Esophagus squamous epithelium (tissue), 5 donors: ENCODE results near the gene CRADD. TPM values are rescaled to one million over a fixed set of nuclear protein-coding genes. Genes with fewer than 3 reads are reported as not detected.

Source experiments
- DNase-seq: peaks from one replicate; lab custom pipeline; 2025; lab: John Stamatoyannopoulos, UW
- H3K27ac ChIP-seq, 4 donors: fragments of 200-600 bp; sonication (generic); one replicate each; pipeline ENCODE4 v1.5.1; 2016 to 2019; ENCODE audit warnings: mild to moderate bottlenecking in 1 of 4
- H3K27me3 ChIP-seq, 4 donors: fragments of 200-600 bp; sonication (generic); 1 replicate in 3 of 4; 2 replicates in 1 of 4; pipeline versions ENCODE4 v1.5.1 to v1.6.0; 2017 to 2021; ENCODE audit warnings: antibody characterized with exemption in 1 of 4
- H3K36me3 ChIP-seq, 3 donors: fragments of 200-600 bp; sonication (generic); one replicate each; pipeline ENCODE4 v1.5.1; 2016 to 2019
- H3K4me1 ChIP-seq, 3 donors: fragments of 200-600 bp; sonication (generic); one replicate each; pipeline ENCODE4 v1.5.1; 2017 to 2019
- H3K4me3 ChIP-seq, 4 donors: fragments of 200-600 bp; sonication (generic); 1 replicate in 3 of 4; 2 replicates in 1 of 4; pipeline ENCODE4 v1.5.1; 2016 to 2019; ENCODE audit warnings: mild to moderate bottlenecking in 2 of 4, moderate library complexity in 1 of 4
- H3K9me3 ChIP-seq, 3 donors: fragments of 200-600 bp; sonication (generic); one replicate each; pipeline ENCODE4 v1.5.1; 2016 to 2019
- CTCF ChIP-seq, 6 experiments: fragments of 450-650 bp in 4 of 6; fragments of 200-600 bp in 2 of 6; sonication (generic) in 2 of 6; IDR thresholded peaks; one replicate each; pipeline ENCODE4 v1.5.1; 2016 to 2019; ENCODE audit warnings: antibody characterized with exemption in 6 of 6, mild to moderate bottlenecking in 4 of 6, moderate library complexity in 4 of 6
- POLR2A ChIP-seq, 4 donors: fragments of 450-650 bp; IDR thresholded peaks; one replicate each; pipeline ENCODE4 v1.6.1; 2017; ENCODE audit warnings: antibody characterized with exemption in 4 of 4, mild to moderate bottlenecking in 4 of 4, moderate library complexity in 3 of 4
- WGBS, 2 donors: methylation state at CpG; one replicate each; pipeline ENCODE4 v1.1.5; 2018; 5-methylcytosine and 5-hydroxymethylcytosine counted together
- intact Hi-C: fragments of 100-400 bp; cut with DNase I; formaldehyde crosslinking; loops from one replicate; pipeline ENCODE4 v1.15.0; 2022
- total RNA-seq, 4 donors: library from RNA; depleted of rRNA; stranded (reverse); fragments of >200 nt; gene quantifications; one replicate each; pipeline ENCODE4 v1.1.0, GENCODE V29; 2016
- donor health status: DM: yes; HTN: yes; CAD: no.

Gene CRADD
- total RNA-seq, 4 donors from 2014 or later: 20.2 to 22.9 (median 21.7) TPM

GRCh38 chr12:93782853-93783252 lies 105.7 kb downstream of the CRADD start:
- intact Hi-C loops: no loop called here

GRCh38 chr12:93783832-93784231 lies 106.7 kb downstream of the CRADD start:
- 72 to 75% methylated on average over 8 to 9 of the region's 9 CpGs for WGBS, 2 donors
- Histone ChIP-seq H3K27me3 (no peaks in the 10 kb centered on the region), H3K4me1 (peaks cover 14 to 30% (median 20%) of the 10 kb centered on the region in 3 donors), H3K27ac (peak overlapping the region; percentile 44 to 85 (median 69)), H3K36me3 (no peaks in the 10 kb centered on the region), H3K4me3 (no peak overlapping the region), H3K9me3 (no peaks in the 10 kb centered on the region)
- intact Hi-C loops: no loop called here
- no peak for DNase-seq
- TF ChIP-seq CTCF (IDR thresholded peaks at IDR 0.05): no peak
- no peak for TF ChIP-seq POLR2A (IDR thresholded peaks at IDR 0.05)

More at GRCh38 chr12:93782853-93783252, 105.7 kb downstream of the CRADD start:
- Histone ChIP-seq H3K4me3 (no peak overlapping the region), H3K27me3 (no peaks in the 10 kb centered on the region), H3K27ac (no peak overlapping the region), H3K4me1 (peaks cover 14 to 40% (median 20%) of the 10 kb centered on the region in 3 donors), H3K36me3 (no peaks in the 10 kb centered on the region), H3K9me3 (no peaks in the 10 kb centered on the region)
- TF ChIP-seq CTCF (IDR thresholded peaks at IDR 0.05) (no peak), POLR2A (IDR thresholded peaks at IDR 0.05) (no peak)
- 85 to 100% methylated on average over 1 of the region's 1 CpG for whole genome bisulfite sequencing, 2 donors
- DNase-seq: no peak

- H3K9me3 ChIP-seq: no peaks in the 10 kb centered on the region
- DNase-seq: no peak
- whole genome bisulfite sequencing, 2 donors: 33 to 43% methylated on average over 9 of the region's 9 CpGs
- TF ChIP-seq CTCF (IDR thresholded peaks at IDR 0.05) (no peak), POLR2A (IDR thresholded peaks at IDR 0.05) (no peak)
- no peaks in the 10 kb centered on the region for H3K27me3 ChIP-seq
- intact Hi-C loops: no loop called here
- peak overlapping the region in 1 of 4 donors; percentile 22 for H3K4me3 ChIP-seq
- H3K36me3 ChIP-seq: no peaks in the 10 kb centered on the region
- peaks cover 14 to 27% (median 20%) of the 10 kb centered on the region in 3 donors for H3K4me1 ChIP-seq
- H3K27ac ChIP-seq: peak overlapping the region; percentile 44 to 85 (median 69)
These were observed 107.3 kb downstream of the CRADD start for GRCh38 chr12:93784339-93785086.

- intact Hi-C loops: no loop called here
- H3K4me3 ChIP-seq: peak overlapping the region in 1 of 4 donors; percentile 22
These were observed 108.3 kb downstream of the CRADD start for GRCh38 chr12:93785249-93786010.

More at GRCh38 chr12:93785249-93786010, 108.3 kb downstream of the CRADD start:
- Histone ChIP-seq H3K27me3 (no peaks in the 10 kb centered on the region), H3K4me1 (peaks cover 14 to 29% (median 20%) of the 10 kb centered on the region in 3 donors), H3K9me3 (no peaks in the 10 kb centered on the region), H3K27ac (peak overlapping the region; percentile 32 to 85 (median 69)), H3K36me3 (no peaks in the 10 kb centered on the region)
- WGBS, 2 donors: 38 to 49% methylated on average over 8 of the region's 8 CpGs
- no peak for DNase-seq
- TF ChIP-seq POLR2A (IDR thresholded peaks at IDR 0.05): no peak
- no peak for TF ChIP-seq CTCF (IDR thresholded peaks at IDR 0.05)
